Measurements from ENCODE around the gene KIF21A.
"Not testable (repeated sequence)": the region's sequence is repeated elsewhere in the genome, so short reads cannot be mapped to it uniquely, and the experiment has no call there.

The KIF21A gene

GRCh38 chr12:39344926-39345325, 98.0 kb downstream of the KIF21A start:
- DNase-seq (ENCODE audit: low spot score), result no peak

DNA sequence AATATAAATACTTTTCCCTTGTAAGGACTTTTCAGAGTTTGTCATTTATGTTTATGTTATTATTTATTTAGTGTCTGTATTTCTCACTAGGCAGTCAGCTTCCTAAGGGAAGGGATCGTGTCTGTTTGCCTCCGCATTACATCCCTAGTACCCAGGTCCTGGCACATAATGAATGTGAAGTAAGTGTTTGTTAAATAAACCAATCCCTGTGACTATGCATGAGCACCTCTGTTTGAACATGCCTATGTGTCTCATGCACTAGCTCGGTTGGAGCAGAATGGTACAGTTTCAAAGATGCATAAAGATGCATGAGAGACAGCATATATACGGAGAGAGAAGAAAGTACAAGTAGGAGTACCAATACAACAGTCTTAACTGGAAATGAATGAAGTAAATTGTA, 99.3 kb downstream of the KIF21A start:
- DNase-seq (ENCODE audit: low spot score), result no peak

DNA sequence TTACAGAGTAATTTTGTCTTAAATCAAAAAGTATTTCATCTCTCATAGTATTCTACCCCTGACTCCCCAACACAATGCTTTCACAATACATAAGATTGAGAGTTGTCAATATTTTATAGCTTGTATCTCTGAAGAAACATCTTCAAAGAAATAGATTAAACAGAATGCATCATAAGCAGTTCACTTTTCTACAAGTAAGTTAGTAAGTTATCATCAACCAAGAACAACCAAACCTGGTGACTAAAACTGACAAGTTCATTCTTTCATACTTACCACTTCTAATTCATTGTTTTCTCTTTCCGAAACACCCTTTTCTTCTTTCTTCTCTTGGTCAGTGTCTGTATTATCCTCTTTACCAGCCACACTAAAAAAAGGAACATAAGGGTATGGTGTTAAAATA, 101.2 kb downstream of the KIF21A start:
- no peak for DNase-seq (ENCODE audit: low spot score)

DNA sequence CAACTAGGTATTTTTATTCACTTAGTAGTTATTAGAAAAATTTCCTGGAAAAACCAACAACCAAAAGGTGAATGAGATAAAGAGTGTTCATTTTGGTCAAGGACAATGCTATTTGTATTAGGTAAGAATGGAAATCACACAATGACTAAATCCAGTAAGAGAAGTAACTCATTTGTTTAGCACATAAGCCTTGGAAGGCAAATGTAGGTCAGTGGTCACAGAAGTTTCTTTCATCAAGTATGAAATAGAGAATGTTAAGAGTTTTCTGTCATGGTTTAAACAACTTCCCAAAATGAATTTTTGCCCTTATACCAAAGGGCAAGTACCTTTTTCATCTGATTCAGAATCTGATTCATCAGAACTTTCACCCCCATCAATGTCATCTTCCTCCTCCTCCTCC, 101.7 kb downstream of the KIF21A start:
- DNase-seq (ENCODE audit: low spot score), result no peak

DNA sequence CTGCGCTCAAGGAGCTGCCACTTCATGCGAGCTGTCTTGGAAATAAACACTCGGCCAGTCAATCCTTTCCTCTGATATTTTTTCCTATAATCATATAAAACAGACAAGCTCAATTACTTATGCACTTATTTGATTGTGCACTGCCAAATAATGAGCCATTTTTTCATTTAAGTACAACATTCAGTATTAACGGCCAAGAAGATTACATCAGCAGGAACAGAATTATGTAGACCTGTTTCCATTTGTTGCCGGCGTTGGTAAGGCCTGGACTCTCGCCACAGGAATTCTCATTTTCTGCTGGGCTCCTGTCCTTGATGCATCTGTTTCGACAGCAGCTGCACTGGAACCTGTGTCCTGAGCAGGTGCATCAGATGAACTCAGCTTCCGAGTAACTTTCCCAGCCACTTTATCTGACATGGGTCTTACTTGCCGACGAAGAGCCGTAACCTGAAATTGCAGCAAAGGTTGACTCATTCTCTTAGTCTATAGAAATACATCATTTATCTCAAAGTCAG, 110.2 kb downstream of the KIF21A start:
- no peak for DNase-seq (ENCODE audit: low spot score)

DNA sequence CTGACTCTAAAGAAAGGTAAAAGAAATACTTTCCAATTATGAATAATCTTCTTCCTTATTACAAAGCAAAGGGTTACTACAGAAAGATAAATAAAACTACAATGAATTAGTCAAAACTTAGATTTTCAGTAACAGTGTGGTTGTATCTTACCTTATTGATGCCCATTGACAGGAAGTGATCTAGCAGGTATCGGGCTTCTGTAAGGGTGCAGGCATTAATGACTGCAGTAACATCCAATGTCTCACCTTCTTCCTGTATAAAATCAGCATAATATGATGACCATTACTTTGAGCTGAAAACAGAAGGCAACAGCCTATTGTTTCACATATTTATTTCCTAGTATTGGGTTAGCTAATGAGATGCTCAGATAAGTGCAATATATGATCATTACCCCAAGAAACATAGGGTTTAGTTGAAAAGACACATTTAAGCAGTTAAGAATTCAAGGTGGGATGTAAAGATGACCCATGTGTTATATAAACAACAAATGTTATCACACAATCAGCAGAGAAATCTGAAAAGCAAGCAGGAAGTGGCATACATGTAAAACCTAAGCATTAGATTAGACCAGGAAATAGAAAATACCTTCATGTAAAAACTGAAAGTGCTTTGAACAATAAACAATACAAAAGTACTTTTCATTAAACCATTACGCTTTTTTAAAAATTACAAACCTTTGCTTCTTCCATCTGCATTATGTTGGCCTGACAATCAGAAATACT, 111.2 kb downstream of the KIF21A start:
- no peak for DNase-seq (ENCODE audit: low spot score)

DNA sequence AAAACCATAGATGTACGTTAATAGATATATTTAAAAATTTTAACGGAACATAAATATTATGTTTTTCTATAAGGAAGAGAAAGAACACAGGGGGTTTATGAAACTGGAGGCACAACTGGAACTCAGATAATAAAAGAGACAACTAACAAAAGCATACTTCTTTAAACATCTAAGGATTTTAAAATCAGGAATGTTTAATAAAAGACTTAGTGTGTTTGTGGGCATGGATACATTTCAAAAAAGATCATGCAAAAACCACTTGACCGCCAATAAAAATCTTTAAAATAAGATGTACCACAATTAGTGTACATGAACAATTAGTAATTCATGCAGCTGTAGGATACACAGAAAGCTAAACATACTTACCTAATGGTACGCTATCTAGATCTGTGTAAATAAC, 113.0 kb downstream of the KIF21A start:
- no peak for DNase-seq (ENCODE audit: low spot score)

DNA sequence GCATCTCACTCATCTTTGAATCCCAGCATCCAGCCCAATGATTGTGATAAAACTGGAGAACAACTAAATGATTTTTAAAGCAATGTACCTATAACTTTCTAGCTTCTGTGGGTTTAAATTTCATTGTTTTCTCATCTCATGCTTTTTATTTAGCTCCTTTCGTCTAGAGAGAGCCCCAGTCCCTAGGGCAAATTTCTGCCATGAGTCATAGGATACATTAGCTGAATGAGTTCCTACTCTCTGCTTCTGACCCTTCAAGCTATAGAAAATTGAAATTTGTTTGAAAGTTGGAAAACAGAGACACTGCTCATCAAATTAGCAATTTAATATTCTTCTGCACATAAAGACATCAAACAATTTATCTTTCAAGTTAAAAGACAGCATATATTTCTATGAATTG, 113.9 kb downstream of the KIF21A start:
- no peak for DNase-seq (ENCODE audit: low spot score)

GRCh38 chr12:39327965-39328364, 115.0 kb downstream of the KIF21A start:
- no peak for DNase-seq (ENCODE audit: low spot score)

DNA sequence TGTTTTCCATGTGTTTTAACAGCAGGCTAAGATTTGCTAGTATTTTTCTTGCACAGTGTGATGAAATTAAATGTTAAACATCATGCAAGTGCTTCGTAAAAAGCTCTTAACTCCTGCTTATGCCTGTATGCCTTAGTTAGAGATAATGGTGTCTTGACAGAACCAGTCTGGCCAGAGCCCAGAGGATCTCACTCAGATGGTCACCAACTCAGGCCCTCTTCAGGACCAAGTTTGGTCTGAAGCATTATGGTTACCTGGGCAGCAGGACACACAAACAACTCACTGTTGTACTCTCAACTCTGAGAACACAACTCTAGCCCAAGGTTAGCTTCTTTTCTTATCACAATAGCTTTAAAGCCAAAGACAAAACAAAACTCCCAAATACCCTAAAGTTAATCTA, 115.4 kb downstream of the KIF21A start:
- no peak for DNase-seq (ENCODE audit: low spot score)

DNA sequence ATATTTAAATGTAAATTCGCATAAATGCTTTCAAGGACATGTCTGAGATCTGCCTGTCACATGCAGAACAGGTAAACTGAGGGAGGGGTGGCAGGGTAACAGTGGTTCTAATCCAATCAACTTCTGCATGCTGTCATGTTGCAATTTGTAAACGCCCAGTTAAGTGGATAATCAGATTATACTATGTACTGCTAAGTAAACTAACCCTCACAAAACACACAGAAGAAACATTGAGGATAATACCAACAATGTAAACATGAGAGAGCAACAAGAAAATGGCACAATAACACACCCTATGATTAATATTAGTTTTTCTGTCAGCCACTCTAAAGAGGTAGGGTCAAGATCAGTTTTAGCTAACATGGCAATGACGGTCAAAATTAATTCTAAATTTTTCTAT, 123.7 kb downstream of the KIF21A start:
- no peak for DNase-seq (ENCODE audit: low spot score)

DNA sequence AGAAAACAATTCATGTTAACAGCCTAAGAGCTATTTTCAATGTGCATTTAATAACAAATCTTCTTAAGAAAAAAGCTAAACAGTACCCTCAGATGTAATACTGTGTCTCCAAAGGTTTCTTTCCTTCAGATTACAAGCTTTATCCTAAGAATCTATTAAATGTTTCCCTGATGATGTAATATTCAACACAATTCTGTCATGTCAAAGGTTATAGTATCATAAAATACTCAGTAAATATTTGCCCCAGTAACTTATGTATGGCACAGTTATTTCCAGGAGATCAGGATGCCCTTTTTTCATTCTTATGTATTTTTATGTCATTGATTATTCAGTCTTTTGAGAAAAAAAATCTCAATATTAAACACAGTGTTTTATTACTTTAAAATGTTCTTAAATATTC, 128.4 kb downstream of the KIF21A start:
- DNase-seq (ENCODE audit: low spot score), result no peak

- no peak for DNase-seq (ENCODE audit: low spot score)
Observed at GRCh38 chr12:39309516-39309915, 133.4 kb downstream of the KIF21A start.

DNA sequence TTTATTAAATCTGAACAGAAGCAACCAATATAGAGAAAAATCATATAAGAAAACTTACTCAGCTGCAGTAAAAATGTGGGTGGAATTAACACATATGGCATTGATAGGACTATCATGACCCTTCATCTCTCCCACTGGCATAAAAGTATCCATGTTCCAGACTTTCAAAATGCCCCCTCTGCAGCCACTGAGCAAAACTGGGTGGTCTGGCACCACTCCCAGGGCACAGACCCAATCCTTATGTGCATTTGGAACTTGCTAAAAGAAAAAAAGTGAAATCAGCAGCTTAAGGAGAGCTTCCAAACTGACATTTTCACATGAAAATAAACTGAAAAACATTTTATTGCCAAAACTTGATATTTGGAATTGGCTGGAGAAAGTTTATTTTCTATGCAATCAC, 141.5 kb downstream of the KIF21A start:
- DNase-seq (ENCODE audit: low spot score), result no peak

DNA sequence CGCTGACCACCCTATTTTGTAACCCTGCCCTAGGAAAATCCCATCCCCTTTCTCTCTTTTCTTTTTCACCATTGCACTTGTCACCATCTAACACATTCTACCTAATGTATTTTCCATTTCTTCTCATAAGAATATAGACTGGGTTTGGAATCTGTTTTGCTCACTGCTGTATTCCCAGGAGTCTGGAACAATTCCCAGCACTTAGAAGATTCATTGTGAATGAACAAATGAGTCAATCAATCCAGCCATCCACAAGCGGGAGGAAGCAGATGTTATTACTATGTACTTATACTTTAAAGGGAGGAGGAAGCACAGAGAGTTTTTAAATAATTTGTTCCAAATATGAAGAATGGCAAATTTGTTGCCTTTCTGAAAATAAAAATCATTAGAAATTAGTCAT, 142.1 kb downstream of the KIF21A start:
- no peak for DNase-seq (ENCODE audit: low spot score)

DNA sequence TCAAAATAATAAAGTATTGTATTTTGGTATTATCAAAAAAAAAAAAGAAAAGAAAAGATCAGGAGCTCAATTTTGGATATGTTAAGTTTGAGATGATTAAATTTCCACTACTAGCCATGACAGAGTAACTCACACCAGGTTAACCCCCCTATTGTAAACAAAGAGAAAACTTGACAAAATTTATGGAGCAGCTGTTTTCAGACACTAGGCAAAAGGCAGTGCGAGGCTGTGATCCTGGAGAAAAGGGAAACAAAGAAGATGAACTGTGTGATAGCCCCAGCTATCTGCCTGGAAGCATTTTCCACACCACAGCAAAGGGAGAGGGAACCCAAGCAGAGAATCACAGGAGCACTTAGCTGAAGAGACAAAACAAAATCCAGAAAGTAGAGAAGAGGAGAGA, 145.0 kb downstream of the KIF21A start:
- DNase-seq (ENCODE audit: low spot score), result no peak

GRCh38 chr12:39296496-39296895, 146.4 kb downstream of the KIF21A start:
- DNase-seq (ENCODE audit: low spot score), result no peak

DNA sequence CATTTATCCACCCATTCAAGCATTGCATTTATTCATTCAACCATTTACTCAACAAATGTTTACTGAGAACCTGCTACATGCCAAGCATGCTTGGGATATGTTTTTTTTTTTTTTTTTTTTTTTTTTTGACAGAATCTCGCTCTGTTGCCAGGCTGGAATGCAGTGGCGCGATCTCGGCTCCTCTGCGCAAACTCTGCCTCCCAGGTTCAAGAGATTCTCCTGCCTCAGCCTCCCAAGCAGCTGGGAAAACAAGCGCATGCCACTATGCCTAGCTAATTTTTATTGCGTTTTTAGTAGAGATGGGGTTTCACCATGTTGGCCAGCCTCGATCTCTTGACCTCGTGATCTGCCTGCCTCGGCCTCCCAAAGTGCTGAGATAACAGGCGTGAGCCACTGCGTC, 147.3 kb downstream of the KIF21A start:
- not testable (repeated sequence) for DNase-seq (ENCODE audit: low spot score)

- DNase-seq (ENCODE audit: low spot score), result no peak
Observed at GRCh38 chr12:39294715-39295114, 148.2 kb downstream of the KIF21A start.

DNA sequence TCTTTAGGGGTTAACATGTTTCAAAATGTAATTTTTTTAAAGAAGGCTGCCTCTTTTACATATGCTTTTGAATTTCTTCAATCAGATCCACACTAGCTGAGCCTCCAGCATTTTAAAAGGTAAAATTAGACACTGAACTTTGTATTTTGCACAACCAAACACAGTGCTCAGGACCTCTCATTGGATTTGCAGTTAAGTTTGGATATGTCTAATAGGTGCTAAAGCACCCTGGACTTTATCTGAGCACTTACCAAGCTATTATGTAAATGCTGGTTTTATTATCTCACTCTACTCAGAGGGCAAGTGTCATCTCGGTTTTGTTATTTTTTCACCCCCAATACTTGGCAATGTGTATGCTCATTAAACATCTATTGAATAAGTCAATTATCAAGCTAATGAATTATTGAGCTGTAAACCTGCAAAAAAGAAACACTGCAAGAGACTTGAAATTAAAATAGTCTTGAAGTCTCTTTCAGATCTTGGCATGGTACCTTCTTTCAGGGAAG, 150.7 kb downstream of the KIF21A start:
- DNase-seq (ENCODE audit: low spot score), result no peak

GRCh38 chr12:39287817-39288216, 155.1 kb downstream of the KIF21A start:
- no peak for DNase-seq (ENCODE audit: low spot score)

DNA sequence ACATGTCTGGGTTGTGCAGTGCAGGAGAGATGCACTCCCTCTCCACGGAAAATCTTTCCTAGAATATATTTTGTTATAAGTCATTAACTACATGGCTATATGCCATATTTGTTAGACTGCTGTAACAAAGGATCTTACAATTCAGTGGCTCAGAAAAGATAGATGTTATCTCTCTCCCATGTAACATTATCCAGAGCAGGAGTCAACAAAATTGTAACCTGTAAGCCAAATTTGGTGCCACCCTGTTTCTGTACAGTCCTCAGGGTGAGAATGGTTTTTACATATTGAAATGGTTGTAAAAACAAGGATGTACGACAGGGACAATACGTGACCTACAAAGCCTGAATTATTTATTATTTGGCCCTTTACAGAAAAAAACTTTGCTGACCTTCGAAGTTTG, 155.5 kb downstream of the KIF21A start:
- DNase-seq (ENCODE audit: low spot score), result no peak

GRCh38 chr12:39278426-39278825, 164.5 kb downstream of the KIF21A start:
- no peak for DNase-seq (ENCODE audit: low spot score)

DNA sequence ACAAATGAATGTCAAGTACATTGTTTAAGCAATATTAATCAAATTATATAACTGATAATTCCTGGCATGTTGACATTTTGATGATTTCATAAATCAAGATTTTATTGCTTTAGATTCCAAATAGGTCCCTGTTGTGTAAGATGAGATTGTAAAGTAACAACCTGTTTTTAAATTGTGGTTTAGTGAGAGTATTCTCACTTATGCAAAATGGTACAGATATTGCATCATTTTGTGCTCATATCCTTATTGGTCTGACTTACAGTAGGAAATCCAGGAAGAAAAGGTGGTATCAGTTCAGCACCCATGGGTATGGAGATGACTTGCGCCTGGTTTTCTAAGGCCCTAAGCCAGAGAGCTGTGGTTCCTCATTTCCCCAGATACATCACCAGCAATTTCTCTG, 165.5 kb downstream of the KIF21A start:
- DNase-seq (ENCODE audit: low spot score), result no peak
